ENCODE data around the gene C10orf90. TPM values are rescaled to one million over a fixed set of nuclear protein-coding genes. Genes with fewer than 3 reads are reported as not detected.

C10orf90 gene
- total RNA-seq, 1 donor from 2014 or later: not detected

DNA sequence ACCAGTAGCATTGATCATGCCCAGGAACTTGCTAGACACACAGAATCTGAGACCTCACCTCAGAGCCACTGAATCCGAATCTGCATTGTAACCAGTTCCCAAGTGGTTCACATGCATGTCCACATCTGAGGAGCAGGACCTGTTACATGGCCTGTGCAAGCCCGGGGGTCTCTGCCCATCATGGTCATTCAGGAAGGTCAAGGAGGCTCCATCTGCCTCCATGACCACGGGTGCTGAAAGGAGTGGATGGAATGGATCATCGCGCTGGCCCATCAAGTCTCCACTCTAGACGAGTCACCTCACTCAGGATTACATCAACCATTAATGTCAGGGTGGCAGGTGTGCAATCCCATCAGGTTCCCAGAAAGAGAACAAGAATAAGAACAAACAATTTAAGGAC lies 196.5 kb downstream of the C10orf90 start:
- H3K4me1 Mint-ChIP-seq: peaks cover 13% of the 10 kb centered on the region
- Histone ChIP-seq H3K4me1 (peaks cover 5% of the 10 kb centered on the region), H3K9me3 (ENCODE audit: low read depth) (no peaks in the 10 kb centered on the region), H3K27ac (no peak overlapping the region), H3K27me3 (no peaks in the 10 kb centered on the region), H3K4me3 (no peak overlapping the region), H2AFZ (replicated peaks) (no peak overlapping the region), H3K36me3 (no peaks in the 10 kb centered on the region), H3F3A (ENCODE audit: low read depth) (no peaks in the 10 kb centered on the region), H3K9ac (no peak overlapping the region), H3K79me2 (ENCODE audit: low read depth) (no peaks in the 10 kb centered on the region), H3K4me2 (no peak overlapping the region), H4K20me1 (ENCODE audit: low read depth) (no peaks in the 10 kb centered on the region)
- peaks cover 2% of the 10 kb centered on the region for H3K27me3 Mint-ChIP-seq (ENCODE audit: insufficient read depth, low read depth)
- no peaks in the 10 kb centered on the region for H3K36me3 Mint-ChIP-seq
- H3K9me3 Mint-ChIP-seq: no peaks in the 10 kb centered on the region
- no peak for TF ChIP-seq EZH2 (IDR thresholded peaks at IDR 0.05)
- TF ChIP-seq CTCF (IDR thresholded peaks at IDR 0.05): no peak
- TF ChIP-seq EZH2phosphoT487 (IDR thresholded peaks at IDR 0.05): no peak
- no peak for DNase-seq (ENCODE audit: low spot score)
- no peak overlapping the region for H3K4me3 Mint-ChIP-seq
- H3K27ac Mint-ChIP-seq: no peak overlapping the region

DNA sequence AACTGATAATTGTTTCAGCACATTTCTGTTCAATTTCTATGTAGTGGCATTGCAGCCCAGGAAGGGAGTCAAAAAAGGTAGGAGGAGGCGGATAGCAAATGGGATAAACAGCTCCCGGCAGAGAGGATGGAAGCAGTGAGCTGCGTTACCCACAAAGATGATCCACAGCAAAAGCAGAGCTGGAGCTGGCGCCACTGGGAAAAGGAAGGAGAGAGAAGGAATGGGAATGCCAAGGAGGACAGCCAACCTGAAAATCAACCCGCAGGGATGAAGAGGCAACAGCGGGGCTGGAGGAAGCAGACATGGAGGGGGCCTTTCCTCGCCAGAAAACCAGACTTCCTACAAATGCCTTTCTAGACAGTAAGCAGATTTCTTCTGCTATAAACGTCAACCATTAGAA lies 199.5 kb downstream of the C10orf90 start:
- Histone ChIP-seq H3K4me2 (no peak overlapping the region), H3K9me3 (ENCODE audit: low read depth) (no peaks in the 10 kb centered on the region), H2AFZ (replicated peaks) (no peak overlapping the region), H3K79me2 (ENCODE audit: low read depth) (no peaks in the 10 kb centered on the region), H3K36me3 (no peaks in the 10 kb centered on the region), H3K27me3 (no peaks in the 10 kb centered on the region), H3K4me3 (no peak overlapping the region), H3F3A (ENCODE audit: low read depth) (no peaks in the 10 kb centered on the region), H3K27ac (no peak overlapping the region), H3K9ac (no peak overlapping the region), H3K4me1 (peaks cover 5% of the 10 kb centered on the region), H4K20me1 (ENCODE audit: low read depth) (no peaks in the 10 kb centered on the region)
- Mint-ChIP-seq H3K27ac (no peak overlapping the region), H3K4me1 (peaks cover 7% of the 10 kb centered on the region), H3K4me3 (no peak overlapping the region), H3K27me3 (ENCODE audit: insufficient read depth, low read depth) (peaks cover 4% of the 10 kb centered on the region), H3K9me3 (no peaks in the 10 kb centered on the region), H3K36me3 (no peaks in the 10 kb centered on the region)
- DNase-seq (ENCODE audit: low spot score): no peak
- TF ChIP-seq CTCF (IDR thresholded peaks at IDR 0.05): no peak
- no peak for TF ChIP-seq EZH2 (IDR thresholded peaks at IDR 0.05)
- TF ChIP-seq EZH2phosphoT487 (IDR thresholded peaks at IDR 0.05): no peak

GRCh38 chr10:126469692-126470091 lies 200.8 kb downstream of the C10orf90 start:
- H3K9me3 Mint-ChIP-seq: no peaks in the 10 kb centered on the region
- no peak overlapping the region for H3K4me2 ChIP-seq

More at GRCh38 chr10:126469692-126470091, 200.8 kb downstream of the C10orf90 start:
- Histone ChIP-seq H3K9ac (no peak overlapping the region), H3F3A (ENCODE audit: low read depth) (no peaks in the 10 kb centered on the region), H3K36me3 (no peaks in the 10 kb centered on the region), H3K27me3 (no peaks in the 10 kb centered on the region), H3K4me3 (no peak overlapping the region), H3K27ac (no peak overlapping the region), H4K20me1 (ENCODE audit: low read depth) (no peaks in the 10 kb centered on the region), H3K4me1 (peaks cover 5% of the 10 kb centered on the region), H3K9me3 (ENCODE audit: low read depth) (no peaks in the 10 kb centered on the region), H2AFZ (replicated peaks) (no peak overlapping the region), H3K79me2 (ENCODE audit: low read depth) (no peaks in the 10 kb centered on the region)
- no peaks in the 10 kb centered on the region for H3K36me3 Mint-ChIP-seq
- H3K4me3 Mint-ChIP-seq: no peak overlapping the region
- TF ChIP-seq EZH2phosphoT487 (IDR thresholded peaks at IDR 0.05) (no peak), EZH2 (IDR thresholded peaks at IDR 0.05) (no peak), CTCF (IDR thresholded peaks at IDR 0.05) (no peak)
- peaks cover 7% of the 10 kb centered on the region for H3K4me1 Mint-ChIP-seq
- no peak for DNase-seq (ENCODE audit: low spot score)
- no peak overlapping the region for H3K27ac Mint-ChIP-seq
- H3K27me3 Mint-ChIP-seq (ENCODE audit: insufficient read depth, low read depth): peaks cover 4% of the 10 kb centered on the region

Data from neural progenitor cell (in vitro differentiated cells).